Glutamatergic neuron (in vitro differentiated cells): ENCODE data around the gene GAPDH. TPM values are rescaled to one million over a fixed set of nuclear protein-coding genes. Genes with fewer than 3 reads are reported as not detected.

Experiments
- DNase-seq: peaks from one replicate; pipeline ENCODE4 v3.0.0; 2022
- H3K27ac Mint-ChIP-seq: one replicate; pipeline ENCODE4 v1.8.0; 2020; ENCODE audit warnings: mild to moderate bottlenecking, mixed read lengths, inconsistent platforms; ENCODE audit not compliant: unreplicated experiment
- H3K27me3 Mint-ChIP-seq: one replicate; pipeline ENCODE4 v1.8.0; 2020; ENCODE audit warnings: mild to moderate bottlenecking, moderate library complexity, mixed read lengths, inconsistent platforms; ENCODE audit not compliant: unreplicated experiment
- H3K36me3 Mint-ChIP-seq: one replicate; pipeline ENCODE4 v1.8.0; 2020; ENCODE audit warnings: mild to moderate bottlenecking, mixed read lengths, inconsistent platforms; ENCODE audit not compliant: unreplicated experiment
- H3K4me1 Mint-ChIP-seq: one replicate; pipeline ENCODE4 v1.8.0; 2020; ENCODE audit warnings: mild to moderate bottlenecking, low read depth, mixed read lengths, inconsistent platforms; ENCODE audit not compliant: unreplicated experiment
- H3K4me3 Mint-ChIP-seq: one replicate; pipeline ENCODE4 v1.8.0; 2020; ENCODE audit warnings: mild to moderate bottlenecking, mixed read lengths, inconsistent platforms; ENCODE audit not compliant: unreplicated experiment
- H3K9me3 Mint-ChIP-seq: one replicate; pipeline ENCODE4 v1.8.0; 2020; ENCODE audit warnings: mild to moderate bottlenecking, moderate library complexity, mixed read lengths, inconsistent platforms; ENCODE audit not compliant: unreplicated experiment
- CTCF ChIP-seq: fragments of 200-600 bp; sonication (generic); IDR thresholded peaks from one replicate; pipeline ENCODE4 v1.5.0; 2021; ENCODE audit not compliant: partially characterized antibody, unreplicated experiment
- total RNA-seq: library from RNA; stranded (reverse); fragmentation: NEBNext Ultra II Directional; extraction: Animal tissue kit (Norgen Biotek cat#: 25700); gene quantifications from one replicate; pipeline ENCODE4 v1.2.1, GENCODE V29; 2021; ENCODE audit not compliant: unreplicated experiment

The GAPDH gene
- total RNA-seq, 1 donor from 2014 or later = 2,124 TPM

- Mint-ChIP-seq H3K27me3 (no peaks in the 10 kb centered on the region), H3K27ac (no peak overlapping the region), H3K4me3 (no peak overlapping the region), H3K36me3 (no peaks in the 10 kb centered on the region), H3K4me1 (no peaks in the 10 kb centered on the region), H3K9me3 (no peaks in the 10 kb centered on the region)
- no peak for TF ChIP-seq CTCF
- no peak for DNase-seq
Observed at GRCh38 chr12:6507102-6507998, 27.0 kb upstream of the GAPDH start.

DNA sequence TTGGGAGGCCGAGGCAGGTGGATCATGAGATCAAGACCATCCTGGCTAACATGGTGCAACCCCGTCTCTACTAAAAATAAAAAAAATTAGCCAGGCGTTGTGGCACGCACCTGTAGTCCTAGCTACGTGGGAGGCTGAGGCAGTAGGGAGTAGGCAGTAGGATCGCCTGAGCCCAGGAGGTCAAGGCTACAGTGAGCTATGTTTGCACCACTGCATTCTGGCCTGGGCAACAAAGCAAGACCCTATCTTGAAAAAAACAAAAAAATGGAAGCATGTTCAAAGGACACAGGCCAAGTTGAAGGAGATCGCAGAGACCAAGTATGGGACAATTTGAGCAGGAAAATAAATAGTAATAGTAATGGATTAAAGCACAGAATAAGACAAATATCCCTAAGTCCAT, 26.2 kb upstream of the GAPDH start:
- Mint-ChIP-seq H3K27ac (no peak overlapping the region), H3K4me3 (no peak overlapping the region), H3K36me3 (no peaks in the 10 kb centered on the region), H3K9me3 (no peaks in the 10 kb centered on the region), H3K27me3 (no peaks in the 10 kb centered on the region), H3K4me1 (no peaks in the 10 kb centered on the region)
- no peak for DNase-seq
- TF ChIP-seq CTCF = no peak

GRCh38 chr12:6520186-6520585, 14.1 kb upstream of the GAPDH start:
- H3K4me1 Mint-ChIP-seq = no peaks in the 10 kb centered on the region
- no peak for DNase-seq
- H3K9me3 Mint-ChIP-seq = no peaks in the 10 kb centered on the region
- H3K27me3 Mint-ChIP-seq = no peaks in the 10 kb centered on the region
- no peak overlapping the region for H3K27ac Mint-ChIP-seq
- no peak for TF ChIP-seq CTCF
- H3K36me3 Mint-ChIP-seq = no peaks in the 10 kb centered on the region
- no peak overlapping the region for H3K4me3 Mint-ChIP-seq

DNA sequence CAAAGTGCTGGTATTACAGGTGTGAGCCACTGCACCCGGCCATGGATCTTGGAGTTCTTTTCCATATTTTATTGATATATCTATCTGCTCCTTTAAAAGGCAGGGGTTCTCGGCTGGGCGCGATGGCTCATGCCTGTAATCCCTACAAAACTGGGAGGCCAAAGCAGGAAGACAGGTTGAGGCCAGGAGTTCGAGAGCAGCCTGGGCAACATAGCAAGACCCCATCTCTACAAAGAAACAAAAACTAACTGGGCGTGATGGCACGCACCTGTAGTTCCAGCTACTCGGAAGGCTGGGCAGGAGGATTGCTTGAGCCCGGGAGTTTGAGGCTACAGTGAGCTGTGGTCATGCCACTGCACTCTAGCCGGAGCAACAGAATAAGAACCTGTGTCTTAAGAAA, 12.1 kb upstream of the GAPDH start:
- no peak overlapping the region for H3K27ac Mint-ChIP-seq
- no peaks in the 10 kb centered on the region for H3K4me1 Mint-ChIP-seq
- no peaks in the 10 kb centered on the region for H3K27me3 Mint-ChIP-seq
- no peaks in the 10 kb centered on the region for H3K9me3 Mint-ChIP-seq
- no peaks in the 10 kb centered on the region for H3K36me3 Mint-ChIP-seq
- TF ChIP-seq CTCF = no peak
- no peak overlapping the region for H3K4me3 Mint-ChIP-seq
- no peak for DNase-seq

DNA sequence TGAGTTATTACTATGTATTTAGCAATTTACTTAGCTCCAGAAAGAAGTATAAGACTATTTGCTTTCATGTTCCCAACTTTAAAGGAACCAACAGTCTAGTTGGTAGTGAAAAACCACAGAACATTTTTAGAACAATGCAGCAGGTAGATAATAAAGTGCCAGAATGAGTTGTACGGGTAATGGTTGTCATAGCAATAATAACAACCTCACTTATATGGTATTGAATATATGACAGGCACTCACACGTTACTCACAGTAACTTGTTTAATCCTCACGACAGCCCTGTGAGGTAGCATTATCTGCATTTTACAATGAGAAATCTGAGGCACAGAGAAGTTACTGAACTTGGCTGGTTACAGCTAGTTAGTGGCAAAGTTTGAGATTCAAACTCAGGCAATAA, 10.6 kb upstream of the GAPDH start:
- no peak overlapping the region for H3K27ac Mint-ChIP-seq
- TF ChIP-seq CTCF = no peak
- no peaks in the 10 kb centered on the region for H3K36me3 Mint-ChIP-seq

More for the DNA sequence above, 10.6 kb upstream of the GAPDH start:
- Mint-ChIP-seq H3K4me3 (no peak overlapping the region), H3K4me1 (no peaks in the 10 kb centered on the region), H3K9me3 (no peaks in the 10 kb centered on the region), H3K27me3 (no peaks in the 10 kb centered on the region)
- DNase-seq = no peak
